Measurements from ENCODE around the gene OSBPL6. TPM values are rescaled to one million over a fixed set of nuclear protein-coding genes. Genes with fewer than 3 reads are reported as not detected.

Gene OSBPL6
- total RNA-seq, 1 experiment from 2014 or later: 4.6 TPM

DNA sequence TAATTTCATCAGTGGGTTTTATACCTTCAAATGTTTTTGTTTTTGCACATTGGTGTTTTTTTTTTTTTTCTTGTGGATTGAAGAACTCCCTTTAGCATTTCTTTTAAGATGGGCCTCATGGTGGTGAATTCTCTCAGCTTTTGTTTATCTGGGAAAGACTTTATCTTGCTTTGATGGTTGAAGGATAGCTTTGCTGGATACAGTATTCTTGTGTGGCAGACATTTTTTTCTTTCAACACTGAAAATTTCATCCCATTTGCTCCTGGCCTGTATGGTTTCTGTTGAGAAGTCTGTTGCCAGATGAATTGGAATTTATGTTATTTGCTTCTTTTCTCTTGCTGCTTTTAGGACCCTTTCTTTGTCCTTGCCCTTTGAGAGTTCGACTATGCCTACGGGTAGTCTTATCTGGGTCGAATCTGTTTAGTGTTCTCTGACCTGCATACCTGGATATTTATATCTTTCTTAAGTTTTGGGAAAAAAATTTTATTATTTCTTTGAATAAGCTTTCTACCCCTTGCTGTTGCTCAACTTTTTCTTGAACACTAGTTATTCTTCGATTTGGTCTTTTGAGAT, 231.0 kb downstream of the OSBPL6 start:
- no peak overlapping the region for H2BK5ac ChIP-seq (ENCODE audit: insufficient read length, low read length)
- H2AFZ ChIP-seq (ENCODE audit: low read length): no peak overlapping the region
- no peak overlapping the region for H3K4me2 ChIP-seq (ENCODE audit: insufficient read depth, insufficient read length, low read length)
- no peak overlapping the region for H2BK20ac ChIP-seq (ENCODE audit: low read depth, low read length, poor library complexity, severe bottlenecking)
- no peak overlapping the region for H2BK15ac ChIP-seq (ENCODE audit: low read depth, low read length)
- no peak overlapping the region for H3K18ac ChIP-seq (ENCODE audit: insufficient read length, low read depth, low read length)
- no peak overlapping the region for H4K5ac ChIP-seq (ENCODE audit: insufficient read length, low read depth, low read length)
- WGBS (ENCODE audit: extremely low coverage, insufficient read length, low lambda C conversion rate): no CpG with 5 or more reads among the region's 4 CpGs
- H3K23ac ChIP-seq (ENCODE audit: insufficient read length, low read depth, low read length): no peak overlapping the region
- no peak overlapping the region for H2BK120ac ChIP-seq (ENCODE audit: low read depth, low read length, poor library complexity, severe bottlenecking)
- peaks cover 2 to 7% of the 10 kb centered on the region in 2 experiments; a peak in 3 of 5 replicates for H3K9me3 Mint-ChIP-seq
- H3K79me2 ChIP-seq (ENCODE audit: insufficient read depth, low read length): no peaks in the 10 kb centered on the region
- no peak overlapping the region for H4K8ac ChIP-seq (replicated peaks; ENCODE audit: insufficient read length, low read depth, low read length)
- H3K4ac ChIP-seq (ENCODE audit: low read depth, low read length): no peak overlapping the region
- H3K56ac ChIP-seq (ENCODE audit: insufficient read length, low read depth, low read length): no peak overlapping the region
- DNase-seq: no peak
- H3K27ac Mint-ChIP-seq: no peak overlapping the region
- H3K23me2 ChIP-seq (ENCODE audit: insufficient read length, low read depth, low read length, poor library complexity, severe bottlenecking): no peaks in the 10 kb centered on the region
- TF ChIP-seq, protein P1, sequence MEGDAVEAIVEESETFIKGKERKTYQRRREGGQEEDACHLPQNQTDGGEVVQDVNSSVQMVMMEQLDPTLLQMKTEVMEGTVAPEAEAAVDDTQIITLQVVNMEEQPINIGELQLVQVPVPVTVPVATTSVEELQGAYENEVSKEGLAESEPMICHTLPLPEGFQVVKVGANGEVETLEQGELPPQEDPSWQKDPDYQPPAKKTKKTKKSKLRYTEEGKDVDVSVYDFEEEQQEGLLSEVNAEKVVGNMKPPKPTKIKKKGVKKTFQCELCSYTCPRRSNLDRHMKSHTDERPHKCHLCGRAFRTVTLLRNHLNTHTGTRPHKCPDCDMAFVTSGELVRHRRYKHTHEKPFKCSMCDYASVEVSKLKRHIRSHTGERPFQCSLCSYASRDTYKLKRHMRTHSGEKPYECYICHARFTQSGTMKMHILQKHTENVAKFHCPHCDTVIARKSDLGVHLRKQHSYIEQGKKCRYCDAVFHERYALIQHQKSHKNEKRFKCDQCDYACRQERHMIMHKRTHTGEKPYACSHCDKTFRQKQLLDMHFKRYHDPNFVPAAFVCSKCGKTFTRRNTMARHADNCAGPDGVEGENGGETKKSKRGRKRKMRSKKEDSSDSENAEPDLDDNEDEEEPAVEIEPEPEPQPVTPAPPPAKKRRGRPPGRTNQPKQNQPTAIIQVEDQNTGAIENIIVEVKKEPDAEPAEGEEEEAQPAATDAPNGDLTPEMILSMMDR (conservative IDR thresholded peaks at IDR 0.05): no peak
- H4K20me1 ChIP-seq (ENCODE audit: control insufficient read depth, insufficient read depth, insufficient read length): no peaks in the 10 kb centered on the region
- no peaks in the 10 kb centered on the region for H3K27me3 Mint-ChIP-seq (ENCODE audit: low read depth)
- H3K27ac ChIP-seq (ENCODE audit: insufficient read length, low read depth, low read length): no peak overlapping the region
- H3K14ac ChIP-seq (ENCODE audit: insufficient read depth, low read length): no peak overlapping the region
- no peak overlapping the region for H3T11ph ChIP-seq (ENCODE audit: low read length)
- no peak overlapping the region for H2BK12ac ChIP-seq (ENCODE audit: insufficient read length, low read depth, low read length)
- no peak overlapping the region for H3K4me3 Mint-ChIP-seq
- no peaks in the 10 kb centered on the region for H3K27me3 ChIP-seq (ENCODE audit: insufficient read depth, low read length)
- H3K4me1 ChIP-seq (ENCODE audit: insufficient read depth, low read length): no peaks in the 10 kb centered on the region
- no peak overlapping the region for H4K91ac ChIP-seq (ENCODE audit: insufficient read length, low read depth, low read length)
- H2AK5ac ChIP-seq (ENCODE audit: insufficient read length, low read length): no peak overlapping the region
- H3K9me3 ChIP-seq (ENCODE audit: control insufficient read depth, low read depth, low read length): no peaks in the 10 kb centered on the region
- no peaks in the 10 kb centered on the region for H3K4me1 Mint-ChIP-seq
- no peak overlapping the region for H3K9ac ChIP-seq (ENCODE audit: extremely low read depth, insufficient read length, low read length)
- H3K79me1 ChIP-seq (ENCODE audit: insufficient read depth, low read depth, low read length, poor library complexity, severe bottlenecking): no peaks in the 10 kb centered on the region
- H3K36me3 Mint-ChIP-seq (ENCODE audit: insufficient read depth in 1 of 3, low read depth in 3 of 3): peaks cover 11 to 40% (median 28%) of the 10 kb centered on the region in 3 experiments; a peak in 6 of 7 replicates

All from H9 (cell line).